Inflammatory macrophage treated with lipopolysaccharide for 1 hour (primary cell): Measurements from ENCODE around the gene CDV3.
A peak's percentile ranks its signal among the peaks of the same experiment; 100 is the strongest.

Experiments
- DNase-seq, 2 donors: peaks; one replicate each; pipeline ENCODE4 v3.0.0-alpha.2; 2020 to 2022

CDV3 gene

GRCh38 chr3:133570139-133570936 lies 3.1 kb upstream of the CDV3 start:
- no peak for DNase-seq

- no peak for DNase-seq
Observed at GRCh38 chr3:133570937-133571320, 2.6 kb upstream of the CDV3 start.

- peak; percentile 76 to 89 for DNase-seq
Observed at GRCh38 chr3:133572158-133573053, 1.1 kb upstream of the CDV3 start.

GRCh38 chr3:133573054-133573628 lies 345 bp upstream of the CDV3 start:
- DNase-seq: peak; percentile 100

- peak; percentile 74 to 75 for DNase-seq
Observed at GRCh38 chr3:133574260-133574881, 885 bp downstream of the CDV3 start.

GRCh38 chr3:133575086-133575485 lies 1.6 kb downstream of the CDV3 start:
- DNase-seq: no peak

GRCh38 chr3:133576169-133576568 lies 2.7 kb downstream of the CDV3 start:
- no peak for DNase-seq

GRCh38 chr3:133578548-133579191 lies 5.2 kb downstream of the CDV3 start:
- no peak for DNase-seq

- DNase-seq: no peak
Observed at GRCh38 chr3:133583396-133583795, 9.9 kb downstream of the CDV3 start.

- DNase-seq: no peak
Observed at GRCh38 chr3:133588035-133588434, 14.5 kb downstream of the CDV3 start.

- no peak for DNase-seq
Observed at GRCh38 chr3:133588784-133589465, 15.4 kb downstream of the CDV3 start.

GRCh38 chr3:133589503-133589902 lies 16.0 kb downstream of the CDV3 start:
- DNase-seq: no peak

- no peak for DNase-seq
Observed at GRCh38 chr3:133591271-133591742, 17.8 kb downstream of the CDV3 start.

- no peak for DNase-seq
Observed at GRCh38 chr3:133592843-133593242, 19.4 kb downstream of the CDV3 start.

- DNase-seq: no peak
Observed at GRCh38 chr3:133593243-133593642, 19.8 kb downstream of the CDV3 start.

GRCh38 chr3:133595341-133595740 lies 21.9 kb downstream of the CDV3 start:
- DNase-seq: no peak

GRCh38 chr3:133598405-133598804 lies 24.9 kb downstream of the CDV3 start:
- DNase-seq: no peak

- no peak for DNase-seq
Observed at GRCh38 chr3:133599280-133599679, 25.8 kb downstream of the CDV3 start.

GRCh38 chr3:133600572-133601081 lies 27.1 kb downstream of the CDV3 start:
- DNase-seq: no peak

GRCh38 chr3:133606342-133606741 lies 32.9 kb downstream of the CDV3 start:
- no peak for DNase-seq

- peak in 1 of 2 donors; percentile 19 for DNase-seq
Observed at GRCh38 chr3:133606902-133607301, 33.4 kb downstream of the CDV3 start.

- DNase-seq: peak; percentile 37 to 70
Observed at GRCh38 chr3:133607816-133608215, 34.3 kb downstream of the CDV3 start.
